ENCODE measurements around the gene SLX9.

DNA sequence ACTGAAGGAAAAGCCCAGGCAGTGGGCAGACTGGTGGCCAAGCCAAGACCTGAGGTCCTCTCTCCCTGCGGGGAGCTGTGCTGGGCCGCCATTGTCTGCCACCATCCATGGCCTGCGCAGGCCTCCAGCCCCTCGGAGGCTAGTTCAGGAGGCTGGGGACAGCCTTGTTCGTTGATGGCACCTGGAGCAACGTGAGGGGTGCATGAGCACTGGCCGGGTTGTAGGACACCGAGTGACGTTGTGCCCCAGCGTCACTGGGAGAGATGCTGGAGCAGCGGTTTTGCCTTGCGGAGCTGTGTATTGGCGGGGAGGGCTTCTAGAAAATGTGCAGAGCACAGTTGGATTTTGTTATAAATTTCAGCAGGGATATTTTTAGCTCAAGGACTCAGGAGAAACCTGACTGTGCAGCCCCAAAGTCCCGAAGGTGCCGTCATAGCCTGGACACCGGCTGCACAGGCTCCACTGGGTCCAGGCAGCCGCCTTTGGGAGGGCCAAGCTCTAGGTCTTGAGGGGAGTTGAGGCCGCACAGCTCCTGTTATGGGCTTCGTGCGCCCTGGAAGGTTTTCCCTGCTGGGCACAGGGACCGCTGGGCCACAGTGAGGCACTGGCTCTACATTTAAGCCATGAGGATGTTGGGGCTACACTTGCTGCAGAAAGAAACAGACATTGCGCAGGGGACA lies 86.4 kb downstream of the SLX9 start:
- no peak for TF ChIP-seq CTCF (IDR thresholded peaks at IDR 0.05)
- TF ChIP-seq POLR2AphosphoS5 (IDR thresholded peaks at IDR 0.05) = no peak

Data from breast epithelium (tissue), 3 donors.